Aorta (tissue), 5 donors: Measurements from ENCODE around the gene PCGF3. TPM values are rescaled to one million over a fixed set of nuclear protein-coding genes. Genes with fewer than 3 reads are reported as not detected.

Experiments
- ATAC-seq: fragments of 200-7000 bp; cut with Tn5 transposase; one replicate; pipeline ENCODE4 v1.9.1; 2022; ENCODE audit warnings: moderate library complexity; ENCODE audit not compliant: low FRiP score
- DNase-seq, 2 donors: peaks; one replicate each; pipeline ENCODE4 v3.0.0-alpha.2; 2020
- H3K27ac ChIP-seq, 2 donors: one replicate each; pipeline ENCODE4 v1.5.1; 2013; ENCODE audit warnings: low read length in 2 of 2, mild to moderate bottlenecking in 2 of 2, moderate library complexity in 2 of 2, control low read depth in 1 of 2, inconsistent platforms in 1 of 2, low read depth in 1 of 2
- H3K27me3 ChIP-seq, 2 donors: one replicate each; pipeline ENCODE4 v1.6.1; 2013; ENCODE audit warnings: control low read depth in 1 of 2, low read length in 1 of 2, mild to moderate bottlenecking in 1 of 2, moderate library complexity in 1 of 2; ENCODE audit not compliant: insufficient read depth in 2 of 2, control insufficient read depth in 1 of 2
- H3K36me3 ChIP-seq, 2 donors: one replicate each; pipeline ENCODE4 v1.6.1; 2013; ENCODE audit warnings: control low read depth in 1 of 2, low read length in 1 of 2, mild to moderate bottlenecking in 1 of 2; ENCODE audit not compliant: insufficient read depth in 2 of 2, control insufficient read depth in 1 of 2
- H3K4me1 ChIP-seq, 2 donors: one replicate each; pipeline ENCODE4 v1.6.1; 2013; ENCODE audit warnings: low read length in 2 of 2, control low read depth in 1 of 2, mild to moderate bottlenecking in 1 of 2, moderate library complexity in 1 of 2; ENCODE audit not compliant: insufficient read depth in 2 of 2, control insufficient read depth in 1 of 2
- H3K4me3 ChIP-seq, 2 donors: one replicate each; pipeline ENCODE4 v1.5.1; 2013; ENCODE audit warnings: low read length in 2 of 2, control low read depth in 1 of 2, mild to moderate bottlenecking in 1 of 2
- H3K9me3 ChIP-seq: one replicate; pipeline ENCODE4 v1.6.1; 2013; ENCODE audit warnings: mild to moderate bottlenecking, low read length; ENCODE audit not compliant: control insufficient read depth
- WGBS, 2 donors: extraction: QIAGEN DNeasy Blood & Tissue Kit; methylation state at CpG; one replicate each; pipeline ENCODE4 v1.1.7; 2013; 5-methylcytosine and 5-hydroxymethylcytosine counted together
- intact Hi-C, 2 donors: fragments of 100-400 bp; cut with DNase I; formaldehyde crosslinking; loops; one replicate each; pipeline versions ENCODE4 v1.14.2 to v1.15.0; 2022
- polyA plus RNA-seq, 2 donors: library from polyadenylated mRNA; stranded (reverse); fragments of 200-250 nt; gene quantifications; one replicate each; pipeline ENCODE4 v1.2.3, GENCODE V29; 2013
- total RNA-seq, 2 donors: library from RNA; stranded (reverse); fragmentation: NEBNext Ultra II Directional; extraction: Animal tissue kit (Norgen Biotek cat#: 25700); gene quantifications; one replicate each; pipeline ENCODE4 v1.2.1, GENCODE V29; 2021
- donor health status: healthy with polysubstance abuse.
- donor health status: Bipolar disorder and iron deficiency.
- donor health status: DM: no; HTN: no; CAD: no.
- donor health status: DM: no; HTN: no; CAD: no.
- donor health status: DM: yes; HTN: yes; CAD: no.

PCGF3 gene
- total and polyA plus RNA-seq, 4 donors, result 17.7 to 59.4 (median 37.0) TPM

GRCh38 chr4:723751-724530 lies 18.3 kb downstream of the PCGF3 start:
- ATAC-seq, result no peak
- H3K9me3 ChIP-seq, result no peaks in the 10 kb centered on the region
- H3K4me3 ChIP-seq, result no peak overlapping the region
- no peaks in the 10 kb centered on the region for H3K27me3 ChIP-seq
- intact Hi-C loops, result no loop called here
- H3K36me3 ChIP-seq, result no peaks in the 10 kb centered on the region
- peak in 1 of 2 donors; percentile 76 for DNase-seq
- 96% methylated on average over 28 of the region's 28 CpGs for whole genome bisulfite sequencing, 2 donors
- no peak overlapping the region for H3K27ac ChIP-seq
- H3K4me1 ChIP-seq, result no peaks in the 10 kb centered on the region

- intact Hi-C loops, result no loop called here
- H3K27ac ChIP-seq, result no peak overlapping the region
- no peak for DNase-seq
- no peaks in the 10 kb centered on the region for H3K27me3 ChIP-seq
- no peak overlapping the region for H3K4me3 ChIP-seq
- H3K4me1 ChIP-seq, result no peaks in the 10 kb centered on the region
- ATAC-seq, result no peak
- no peaks in the 10 kb centered on the region for H3K9me3 ChIP-seq
- 92 to 93% methylated on average over 35 to 41 of the region's 41 CpGs for WGBS, 2 donors
- no peaks in the 10 kb centered on the region for H3K36me3 ChIP-seq
Observed at GRCh38 chr4:725391-726234, 20.0 kb downstream of the PCGF3 start.

- DNase-seq (no peak), ATAC-seq (no peak)
- H3K4me3 ChIP-seq, result no peak overlapping the region
- no peaks in the 10 kb centered on the region for H3K27me3 ChIP-seq
- H3K36me3 ChIP-seq, result peaks cover 0 to 2% of the 10 kb centered on the region in 2 donors
- H3K9me3 ChIP-seq, result no peaks in the 10 kb centered on the region
- intact Hi-C loops, result no loop called here
- H3K4me1 ChIP-seq, result no peaks in the 10 kb centered on the region
- no peak overlapping the region for H3K27ac ChIP-seq
- 65 to 66% methylated on average over 16 of the region's 16 CpGs for WGBS, 2 donors
Observed at GRCh38 chr4:726235-726787, 20.7 kb downstream of the PCGF3 start.

GRCh38 chr4:726838-727237 lies 21.2 kb downstream of the PCGF3 start:
- no peak for ATAC-seq
- intact Hi-C loops, result no loop called here
- 85% methylated on average over 17 of the region's 17 CpGs for WGBS, 2 donors
- H3K4me1 ChIP-seq, result no peaks in the 10 kb centered on the region
- no peaks in the 10 kb centered on the region for H3K27me3 ChIP-seq
- no peaks in the 10 kb centered on the region for H3K9me3 ChIP-seq
- peaks cover 0 to 2% of the 10 kb centered on the region in 2 donors for H3K36me3 ChIP-seq
- no peak overlapping the region for H3K4me3 ChIP-seq
- no peak for DNase-seq
- no peak overlapping the region for H3K27ac ChIP-seq

- Histone ChIP-seq H3K36me3 (peaks cover 0 to 4% of the 10 kb centered on the region in 2 donors), H3K4me3 (no peak overlapping the region), H3K9me3 (no peaks in the 10 kb centered on the region), H3K27ac (no peak overlapping the region), H3K27me3 (no peaks in the 10 kb centered on the region), H3K4me1 (no peaks in the 10 kb centered on the region)
- intact Hi-C loops, result no loop called here
- ATAC-seq (no peak), DNase-seq (no peak)
- WGBS, 2 donors, result 61 to 67% methylated on average over 6 of the region's 6 CpGs
Observed at GRCh38 chr4:727576-727975, 21.9 kb downstream of the PCGF3 start.

GRCh38 chr4:729336-730315 lies 24.0 kb downstream of the PCGF3 start:
- DNase-seq (no peak), ATAC-seq (no peak)
- Histone ChIP-seq H3K27ac (no peak overlapping the region), H3K36me3 (peaks cover 0 to 14% of the 10 kb centered on the region in 2 donors), H3K4me3 (no peak overlapping the region), H3K9me3 (no peaks in the 10 kb centered on the region), H3K4me1 (no peaks in the 10 kb centered on the region), H3K27me3 (no peaks in the 10 kb centered on the region)
- intact Hi-C loops, result no loop called here
- WGBS, 2 donors, result 91 to 92% methylated on average over 20 of the region's 20 CpGs

GRCh38 chr4:730511-730910 lies 24.9 kb downstream of the PCGF3 start:
- intact Hi-C loops, result no loop called here
- Histone ChIP-seq H3K36me3 (peaks cover 2 to 17% of the 10 kb centered on the region in 2 donors), H3K4me3 (no peak overlapping the region), H3K27ac (no peak overlapping the region), H3K9me3 (no peaks in the 10 kb centered on the region), H3K4me1 (no peaks in the 10 kb centered on the region), H3K27me3 (no peaks in the 10 kb centered on the region)
- DNase-seq (no peak), ATAC-seq (no peak)
- 97% methylated on average over 27 of the region's 27 CpGs for WGBS, 2 donors
